HL-60 (cell line): Measurements from ENCODE around the gene SASH1.

Experiments
- GABPA ChIP-seq: IDR thresholded peaks from 2 replicates; pipeline ENCODE4 v1.6.1; 2012; ENCODE audit warnings: low read depth
- POLR2AphosphoS5 ChIP-seq: IDR thresholded peaks from 2 replicates; pipeline ENCODE4 v1.6.1; 2012; ENCODE audit warnings: low read depth
- REST ChIP-seq: IDR thresholded peaks from 2 replicates; pipeline ENCODE4 v1.6.1; 2012; ENCODE audit warnings: low read depth; ENCODE audit not compliant: insufficient replicate concordance
- TF ChIP-seq, protein P1 (sequence below): IDR thresholded peaks from one replicate; pipeline ENCODE4 v1.5.1; 2011; ENCODE audit warnings: low read length, control low read depth, inconsistent platforms; ENCODE audit not compliant: insufficient read depth

- TF ChIP-seq, protein P1, sequence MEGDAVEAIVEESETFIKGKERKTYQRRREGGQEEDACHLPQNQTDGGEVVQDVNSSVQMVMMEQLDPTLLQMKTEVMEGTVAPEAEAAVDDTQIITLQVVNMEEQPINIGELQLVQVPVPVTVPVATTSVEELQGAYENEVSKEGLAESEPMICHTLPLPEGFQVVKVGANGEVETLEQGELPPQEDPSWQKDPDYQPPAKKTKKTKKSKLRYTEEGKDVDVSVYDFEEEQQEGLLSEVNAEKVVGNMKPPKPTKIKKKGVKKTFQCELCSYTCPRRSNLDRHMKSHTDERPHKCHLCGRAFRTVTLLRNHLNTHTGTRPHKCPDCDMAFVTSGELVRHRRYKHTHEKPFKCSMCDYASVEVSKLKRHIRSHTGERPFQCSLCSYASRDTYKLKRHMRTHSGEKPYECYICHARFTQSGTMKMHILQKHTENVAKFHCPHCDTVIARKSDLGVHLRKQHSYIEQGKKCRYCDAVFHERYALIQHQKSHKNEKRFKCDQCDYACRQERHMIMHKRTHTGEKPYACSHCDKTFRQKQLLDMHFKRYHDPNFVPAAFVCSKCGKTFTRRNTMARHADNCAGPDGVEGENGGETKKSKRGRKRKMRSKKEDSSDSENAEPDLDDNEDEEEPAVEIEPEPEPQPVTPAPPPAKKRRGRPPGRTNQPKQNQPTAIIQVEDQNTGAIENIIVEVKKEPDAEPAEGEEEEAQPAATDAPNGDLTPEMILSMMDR, result no peak
- TF ChIP-seq POLR2AphosphoS5, result no peak
- TF ChIP-seq REST, result no peak
- no peak for TF ChIP-seq GABPA
These were observed 86.8 kb downstream of the SASH1 start for GRCh38 chr6:148429423-148429822.
